OCI-LY1 (cell line): Measurements from ENCODE around the gene EMILIN1.

ENCODE experiments used
- EZH2 ChIP-seq: fragments of 200-600 bp; sonication (generic), shearing (Covaris generic); IDR thresholded peaks from 2 replicates; pipeline ENCODE4 v1.8.0; 2017; ENCODE audit warnings: borderline replicate concordance, mixed run types, mild to moderate bottlenecking, antibody characterized with exemption, low read length, moderate library complexity, mixed read lengths
- TF ChIP-seq, protein P1 (sequence below): fragments of 200-600 bp; sonication (generic), shearing (Covaris generic); IDR thresholded peaks from 2 replicates; pipeline ENCODE4 v1.5.1; 2017; ENCODE audit warnings: mild to moderate bottlenecking, antibody characterized with exemption, low read length, moderate library complexity, mixed read lengths

DNA sequence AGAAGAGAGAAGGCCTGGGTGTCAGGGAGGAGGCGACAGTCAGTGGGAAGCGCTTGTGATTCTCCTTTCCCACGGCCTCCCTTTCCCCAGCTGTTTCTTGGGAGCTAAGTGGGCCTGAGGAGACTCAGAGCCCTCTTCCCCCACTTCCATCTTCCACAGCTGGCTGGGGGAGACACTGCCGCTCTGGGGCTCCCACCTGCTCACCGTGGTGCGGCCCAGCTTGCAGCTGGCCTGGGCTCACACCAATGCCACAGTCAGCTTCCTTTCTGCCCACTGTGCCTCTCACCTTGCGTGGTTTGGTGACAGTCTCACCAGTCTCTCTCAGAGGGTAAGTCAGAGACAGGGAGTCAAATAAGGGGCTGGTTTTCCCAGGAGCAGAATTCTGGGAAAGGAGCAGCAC is 38.5 kb upstream of the EMILIN1 start:
- TF ChIP-seq, protein P1, sequence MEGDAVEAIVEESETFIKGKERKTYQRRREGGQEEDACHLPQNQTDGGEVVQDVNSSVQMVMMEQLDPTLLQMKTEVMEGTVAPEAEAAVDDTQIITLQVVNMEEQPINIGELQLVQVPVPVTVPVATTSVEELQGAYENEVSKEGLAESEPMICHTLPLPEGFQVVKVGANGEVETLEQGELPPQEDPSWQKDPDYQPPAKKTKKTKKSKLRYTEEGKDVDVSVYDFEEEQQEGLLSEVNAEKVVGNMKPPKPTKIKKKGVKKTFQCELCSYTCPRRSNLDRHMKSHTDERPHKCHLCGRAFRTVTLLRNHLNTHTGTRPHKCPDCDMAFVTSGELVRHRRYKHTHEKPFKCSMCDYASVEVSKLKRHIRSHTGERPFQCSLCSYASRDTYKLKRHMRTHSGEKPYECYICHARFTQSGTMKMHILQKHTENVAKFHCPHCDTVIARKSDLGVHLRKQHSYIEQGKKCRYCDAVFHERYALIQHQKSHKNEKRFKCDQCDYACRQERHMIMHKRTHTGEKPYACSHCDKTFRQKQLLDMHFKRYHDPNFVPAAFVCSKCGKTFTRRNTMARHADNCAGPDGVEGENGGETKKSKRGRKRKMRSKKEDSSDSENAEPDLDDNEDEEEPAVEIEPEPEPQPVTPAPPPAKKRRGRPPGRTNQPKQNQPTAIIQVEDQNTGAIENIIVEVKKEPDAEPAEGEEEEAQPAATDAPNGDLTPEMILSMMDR, result no peak
- TF ChIP-seq EZH2, result no peak
